HG03039 (cell line): ENCODE data around the gene ADAMTS19.
A peak's percentile ranks its signal among the peaks of the same experiment; 100 is the strongest.

Experiments
- ATAC-seq: cut with Tn5 transposase; IDR thresholded peaks from one replicate; pipeline ENCODE4 v1.9.1; 2021; ENCODE audit warnings: mild to moderate bottlenecking, moderate library complexity; ENCODE audit not compliant: unreplicated experiment

The ADAMTS19 gene

GRCh38 chr5:129664336-129664937, 204.3 kb downstream of the ADAMTS19 start:
- ATAC-seq: peak; percentile 53

DNA sequence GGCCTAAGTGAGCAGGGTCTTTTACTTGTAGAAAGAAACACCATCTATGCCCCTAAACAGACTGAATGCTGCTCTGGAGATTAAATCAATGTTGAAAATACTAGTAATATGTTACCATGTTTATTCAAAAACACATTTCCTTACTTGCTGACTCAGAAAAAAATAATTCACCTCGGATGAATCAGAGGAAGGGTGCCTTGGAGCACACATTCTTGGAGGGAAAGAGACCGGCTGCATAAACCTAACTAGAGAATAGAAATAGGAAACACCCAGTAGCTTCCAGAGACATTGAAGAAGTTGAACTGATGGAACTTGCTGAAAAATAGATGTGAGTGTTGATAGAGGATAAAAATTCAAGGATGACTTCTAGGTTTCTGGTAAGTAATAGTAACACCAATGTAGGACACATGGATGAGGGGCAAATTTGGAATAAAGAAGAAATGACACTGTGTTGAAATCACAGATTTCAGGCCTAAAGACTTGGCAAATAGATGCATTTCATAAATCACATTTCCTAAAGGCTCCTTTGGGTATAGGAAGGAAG, 210.9 kb downstream of the ADAMTS19 start:
- no peak for ATAC-seq

DNA sequence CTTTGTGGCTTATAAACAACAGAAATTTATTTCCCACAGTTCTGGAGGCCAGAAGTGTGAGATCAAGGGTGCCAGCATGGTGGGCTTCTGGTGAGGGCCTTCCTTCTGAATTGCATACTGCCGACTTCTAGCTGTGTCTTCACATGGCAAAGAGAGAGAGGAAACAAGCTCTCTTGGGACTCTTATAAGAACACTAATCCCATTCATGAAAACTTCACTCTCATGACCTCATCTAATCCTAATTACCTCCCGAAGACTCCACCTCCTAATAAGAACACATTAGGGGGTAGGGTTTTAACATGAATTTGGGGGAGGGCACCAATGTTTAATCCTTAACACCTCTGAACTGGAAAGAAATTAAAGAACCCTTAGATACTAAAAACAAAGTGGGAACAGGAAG, 211.9 kb downstream of the ADAMTS19 start:
- ATAC-seq: no peak

DNA sequence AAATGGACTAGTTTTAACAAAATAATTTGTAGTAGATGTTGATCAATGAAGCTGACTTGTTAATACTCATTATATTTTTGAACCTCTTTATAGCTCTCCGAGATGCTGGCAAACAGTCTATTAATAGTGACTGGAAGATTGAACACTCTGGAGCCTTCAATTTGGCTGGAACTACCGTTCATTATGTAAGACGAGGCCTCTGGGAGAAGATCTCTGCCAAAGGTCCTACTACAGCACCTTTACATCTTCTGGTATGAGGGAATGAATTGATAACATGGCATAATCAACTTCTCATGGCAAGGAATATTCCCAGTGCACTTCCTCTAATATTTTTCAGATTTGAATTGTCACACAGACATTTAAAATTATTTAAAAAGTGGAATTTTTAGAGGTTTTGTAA, 219.6 kb downstream of the ADAMTS19 start:
- no peak for ATAC-seq

DNA sequence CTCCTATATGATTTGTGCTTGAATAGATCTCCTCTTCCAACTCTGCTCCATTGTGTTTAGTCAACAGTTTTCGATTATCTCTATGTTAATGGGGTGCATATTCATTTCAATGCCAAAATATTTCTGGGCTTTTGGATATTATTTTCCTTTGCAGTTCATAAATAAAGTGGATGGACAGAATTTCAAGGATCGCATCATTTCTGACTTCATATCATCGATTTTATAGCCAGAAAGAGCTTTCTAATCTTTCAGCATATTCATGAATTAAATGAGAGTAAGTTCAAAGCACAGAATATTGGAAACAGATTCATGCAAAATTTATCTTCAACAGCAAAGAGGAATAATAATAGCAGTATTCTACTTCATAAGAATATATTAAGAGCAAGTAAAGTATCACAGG, 227.8 kb downstream of the ADAMTS19 start:
- ATAC-seq: no peak

DNA sequence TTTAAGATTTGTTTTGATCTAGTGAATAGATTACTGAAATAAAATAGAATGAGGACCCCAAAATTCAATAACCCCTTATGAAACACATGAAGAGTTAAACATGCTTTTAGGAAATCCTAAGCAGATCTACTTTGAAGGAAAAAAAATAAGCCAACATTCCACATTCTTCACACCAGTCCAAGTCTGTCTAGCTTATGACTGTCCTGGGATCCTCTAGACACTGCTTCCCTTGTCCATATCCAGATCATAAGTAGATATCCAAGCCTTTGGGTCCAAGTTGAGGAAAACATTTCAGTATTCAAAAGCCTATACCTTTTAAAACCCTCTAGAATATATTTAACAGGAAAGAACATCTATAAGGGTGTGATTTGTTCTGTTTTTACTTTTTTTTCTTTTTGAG, 228.9 kb downstream of the ADAMTS19 start:
- no peak for ATAC-seq

DNA sequence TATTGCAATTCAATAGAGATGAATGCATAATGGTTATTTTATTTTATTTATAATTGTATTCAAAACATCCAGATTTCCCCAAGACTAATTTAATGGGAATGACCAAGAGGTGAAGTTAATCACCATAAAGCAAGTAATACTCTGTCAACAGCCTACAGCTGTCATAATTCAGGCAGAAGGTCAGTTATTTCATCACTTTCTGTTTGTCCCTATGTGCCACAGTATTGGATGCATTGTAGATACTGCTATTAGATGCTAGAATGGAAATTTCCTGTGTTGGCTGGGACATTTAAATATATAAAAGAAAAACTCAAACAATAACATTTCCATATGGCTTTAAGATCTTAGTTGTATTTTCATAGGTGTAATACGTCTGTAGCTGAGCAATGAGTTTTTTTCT, 231.1 kb downstream of the ADAMTS19 start:
- no peak for ATAC-seq

DNA sequence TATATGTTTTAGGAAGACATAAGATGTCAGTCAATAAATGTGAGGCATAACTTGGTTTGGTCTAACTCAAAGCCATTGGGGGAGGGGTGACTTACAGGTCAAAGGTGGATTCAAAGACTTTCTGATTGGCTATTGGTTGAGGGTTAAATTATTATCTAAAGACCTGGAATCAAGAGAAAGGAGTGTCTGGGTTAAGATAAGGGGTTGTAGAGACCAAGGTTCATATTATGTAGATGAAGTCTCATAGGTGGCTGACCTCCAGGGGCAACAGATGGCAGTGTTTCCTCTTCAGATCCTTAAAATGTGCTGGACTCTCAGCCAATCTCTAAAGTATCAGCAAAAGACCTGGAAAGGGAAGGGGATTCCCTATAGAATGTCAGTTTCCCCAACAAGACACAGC, 236.5 kb downstream of the ADAMTS19 start:
- ATAC-seq: no peak

DNA sequence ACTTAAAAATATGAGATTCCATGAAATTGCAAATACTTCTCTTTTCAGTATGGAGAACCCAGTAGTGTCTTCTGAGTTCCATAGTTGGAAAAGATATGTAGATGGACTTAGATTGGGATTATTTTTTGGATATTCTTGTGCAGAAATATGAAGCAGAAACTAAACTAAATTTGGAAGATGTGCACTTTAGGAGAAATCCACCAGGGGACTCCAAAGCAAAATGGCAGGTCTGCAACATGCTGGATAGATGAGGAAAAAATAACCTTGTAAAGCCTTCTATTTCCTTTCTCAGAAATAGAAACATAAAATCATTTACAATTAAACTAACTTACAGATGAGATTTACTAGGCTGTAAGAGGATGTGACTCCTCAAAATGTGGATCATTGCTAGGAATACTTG, 238.6 kb downstream of the ADAMTS19 start:
- no peak for ATAC-seq

GRCh38 chr5:129716235-129716634, 256.1 kb downstream of the ADAMTS19 start:
- no peak for ATAC-seq

GRCh38 chr5:129716651-129717050, 256.6 kb downstream of the ADAMTS19 start:
- ATAC-seq: no peak

GRCh38 chr5:129717751-129718310, 257.7 kb downstream of the ADAMTS19 start:
- ATAC-seq: no peak

- ATAC-seq: no peak
Observed at GRCh38 chr5:129718471-129719090, 258.5 kb downstream of the ADAMTS19 start.

DNA sequence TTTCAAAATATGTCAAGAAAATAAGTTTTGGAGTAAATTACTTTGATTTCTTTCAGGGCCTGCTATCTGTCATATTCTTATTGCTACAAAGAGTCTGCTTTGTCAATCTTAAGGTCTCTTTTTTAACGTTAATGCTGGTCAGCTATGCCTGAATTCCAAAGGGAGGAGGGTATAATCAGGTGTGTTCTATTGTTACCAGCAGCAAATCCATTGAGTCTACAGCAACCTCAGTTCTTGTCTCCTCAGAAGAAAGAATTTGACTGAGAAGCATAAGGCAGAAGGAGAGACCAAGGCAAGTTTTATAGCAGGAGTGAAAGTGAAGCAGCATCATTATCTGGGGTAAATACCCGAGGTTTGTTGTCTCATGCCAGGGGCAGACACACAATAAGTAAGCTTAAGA, 264.1 kb downstream of the ADAMTS19 start:
- ATAC-seq: no peak

GRCh38 chr5:129724647-129725046, 264.5 kb downstream of the ADAMTS19 start:
- ATAC-seq: no peak

- no peak for ATAC-seq
Observed at GRCh38 chr5:129739773-129740172, 279.7 kb downstream of the ADAMTS19 start.

DNA sequence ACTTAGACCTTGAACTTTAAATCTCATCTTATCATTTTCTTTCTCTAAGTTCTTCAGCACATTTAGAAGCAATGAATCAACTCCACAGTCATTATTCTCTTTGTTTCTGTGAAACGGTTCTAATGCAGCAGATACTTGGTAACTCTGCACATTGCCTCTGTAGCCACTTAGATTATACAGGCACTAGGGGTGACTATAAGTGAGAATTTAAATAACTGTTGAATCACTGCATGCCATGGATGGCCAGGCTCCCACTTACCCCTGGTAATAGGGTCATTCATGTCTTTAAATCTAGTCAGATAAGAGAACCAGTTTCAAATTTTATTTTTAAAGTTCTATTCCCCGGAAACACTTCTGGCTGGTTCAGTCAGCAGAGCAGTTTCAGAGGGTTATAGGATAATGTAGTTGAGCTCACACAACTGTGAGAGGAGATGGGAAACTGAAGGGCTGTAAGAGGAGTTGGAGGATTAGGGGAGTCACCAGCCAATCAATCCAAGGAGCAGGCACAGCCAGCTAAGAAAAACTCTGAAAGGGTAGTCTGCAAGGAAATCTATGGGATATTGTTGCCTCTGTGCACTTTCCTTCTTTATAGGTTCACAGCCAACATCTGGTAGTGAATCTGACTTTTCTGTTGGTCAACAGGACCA, 283.6 kb downstream of the ADAMTS19 start:
- no peak for ATAC-seq

DNA sequence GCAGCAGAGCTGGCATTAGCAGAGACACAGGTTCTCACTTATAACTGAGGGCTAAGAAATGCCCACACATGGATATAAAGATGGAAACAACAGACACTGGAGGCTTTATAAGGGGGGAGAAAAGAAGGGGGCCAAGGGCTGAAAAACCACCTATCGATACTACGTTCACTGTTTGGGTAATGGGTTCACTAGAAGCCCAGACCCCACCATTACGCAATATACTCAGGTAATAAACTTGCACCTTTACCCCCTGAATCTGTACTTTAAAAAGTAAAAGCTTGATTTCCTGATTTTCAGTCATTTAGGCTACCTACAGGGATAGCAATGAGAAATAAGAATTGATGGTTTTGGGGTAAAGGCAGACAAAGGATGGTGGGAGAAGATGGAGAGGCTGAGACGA, 285.9 kb downstream of the ADAMTS19 start:
- no peak for ATAC-seq

- no peak for ATAC-seq
Observed at GRCh38 chr5:129746876-129747275, 286.8 kb downstream of the ADAMTS19 start.

- ATAC-seq: no peak
Observed at GRCh38 chr5:129747572-129748407, 287.7 kb downstream of the ADAMTS19 start, which contains the start of gene MINAR2. Gene MINAR2, plus strand, starts transcription at chr5:129748094. Its CDS starts 97 bp downstream, at chr5:129748191.
